ENCODE measurements around the gene GTF2H4. TPM values are rescaled to one million over a fixed set of nuclear protein-coding genes. Genes with fewer than 3 reads are reported as not detected.

Gene GTF2H4
- total and polyA plus RNA-seq, 4 donors, result 6.2 to 15.8 (median 12.3) TPM

DNA sequence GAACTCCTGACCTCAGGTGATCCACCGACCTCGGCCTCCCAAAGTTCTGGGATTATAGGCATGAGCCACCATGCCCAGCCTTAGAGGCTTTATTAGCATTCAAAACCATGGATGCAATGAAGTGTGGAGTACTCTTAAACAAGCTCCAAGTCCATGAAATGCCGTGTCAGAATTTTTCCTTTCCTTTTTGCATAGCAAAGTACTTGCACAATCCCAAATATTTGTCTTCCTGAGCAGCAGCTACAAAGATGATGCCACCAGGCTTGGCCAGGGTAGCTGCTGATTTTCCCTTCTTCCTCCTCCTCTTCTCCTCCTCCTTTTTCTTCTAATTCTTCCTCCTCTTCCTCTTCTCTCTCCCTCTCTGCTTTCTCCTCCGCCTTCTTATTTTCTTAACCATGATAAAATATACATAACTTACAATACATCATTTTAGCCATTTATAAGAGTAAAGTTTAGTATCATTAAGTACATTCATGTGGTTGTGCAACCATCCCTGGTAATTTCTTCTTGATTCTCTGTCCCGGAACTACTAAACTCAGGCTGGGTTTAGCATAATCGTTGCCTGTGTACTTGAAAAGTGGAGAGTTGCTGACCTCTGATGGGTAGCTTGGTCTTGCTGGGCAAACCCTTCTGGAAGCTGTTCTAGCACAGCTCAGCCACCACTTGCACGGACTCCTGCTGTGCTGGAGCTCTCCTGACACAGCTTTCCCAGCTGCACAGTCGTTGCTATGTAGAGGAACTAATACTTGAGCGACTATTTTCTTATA is 53.1 kb downstream of the GTF2H4 start:
- no peak for DNase-seq (ENCODE audit: low spot score)
- H3K9me3 ChIP-seq (ENCODE audit: control insufficient read depth in 4 of 4, low read length in 3 of 4), result no peaks in the 10 kb centered on the region
- no peak overlapping the region for H3K27ac ChIP-seq (ENCODE audit: low read depth in 1 of 2, low read length in 2 of 2)
- 52% methylated on average over 9 of the region's 9 CpGs for WGBS
- no peak overlapping the region for H3K9ac ChIP-seq (ENCODE audit: low read depth in 1 of 2, low read length in 2 of 2)
- no peaks in the 10 kb centered on the region for H3K36me3 ChIP-seq (ENCODE audit: control insufficient read depth in 4 of 4, insufficient read depth in 3 of 4, low read depth in 1 of 4, low read length in 3 of 4)
- H3K4me3 ChIP-seq (ENCODE audit: low read depth in 1 of 3, low read length in 3 of 3), result no peak overlapping the region
- peaks cover 0 to 6% (median under 1%) of the 10 kb centered on the region in 4 donors for H3K27me3 ChIP-seq (ENCODE audit: control insufficient read depth in 4 of 4, insufficient read depth in 4 of 4, low read length in 3 of 4)
- no peaks in the 10 kb centered on the region for H3K4me1 ChIP-seq (ENCODE audit: control insufficient read depth in 4 of 4, insufficient read depth in 4 of 4, low read length in 3 of 4)
- TF ChIP-seq EGR1 (IDR thresholded peaks at IDR 0.05; ENCODE audit: low read depth in 2 of 2) (no peak), HNF4A (conservative IDR thresholded peaks at IDR 0.05) (no peak), FOXA2 (IDR thresholded peaks at IDR 0.05) (no peak), RXRA (IDR thresholded peaks at IDR 0.05) (peak in 1 of 2 donors; percentile 7), NR2F2 (IDR thresholded peaks at IDR 0.05) (no peak)

DNA sequence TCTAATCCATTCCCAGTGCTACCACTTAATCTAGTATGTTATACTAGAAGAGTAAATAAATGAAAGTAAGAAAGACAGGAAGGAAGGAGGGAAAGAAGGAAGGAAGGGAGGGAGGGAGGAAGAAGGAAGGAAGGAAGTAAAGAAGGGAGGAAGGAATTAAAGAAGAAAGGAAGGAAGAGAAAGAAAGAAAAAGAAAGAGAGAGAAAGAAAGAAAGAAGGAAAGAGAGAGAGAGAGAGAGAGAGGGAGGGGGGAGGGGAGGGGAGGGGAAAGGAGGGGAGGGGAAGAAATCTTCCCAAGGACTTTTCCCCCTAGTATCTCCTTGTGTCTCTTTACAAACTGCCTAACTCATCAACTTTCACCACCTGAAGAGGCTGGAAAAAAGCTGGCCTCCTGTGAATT is 54.7 kb downstream of the GTF2H4 start:
- TF ChIP-seq, protein P1, sequence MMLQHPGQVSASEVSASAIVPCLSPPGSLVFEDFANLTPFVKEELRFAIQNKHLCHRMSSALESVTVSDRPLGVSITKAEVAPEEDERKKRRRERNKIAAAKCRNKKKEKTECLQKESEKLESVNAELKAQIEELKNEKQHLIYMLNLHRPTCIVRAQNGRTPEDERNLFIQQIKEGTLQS (IDR thresholded peaks at IDR 0.05), result no peak
- no peak for TF ChIP-seq RXRA (IDR thresholded peaks at IDR 0.05)
- TF ChIP-seq HNF4G (IDR thresholded peaks at IDR 0.05), result no peak
- TF ChIP-seq, protein P2, sequence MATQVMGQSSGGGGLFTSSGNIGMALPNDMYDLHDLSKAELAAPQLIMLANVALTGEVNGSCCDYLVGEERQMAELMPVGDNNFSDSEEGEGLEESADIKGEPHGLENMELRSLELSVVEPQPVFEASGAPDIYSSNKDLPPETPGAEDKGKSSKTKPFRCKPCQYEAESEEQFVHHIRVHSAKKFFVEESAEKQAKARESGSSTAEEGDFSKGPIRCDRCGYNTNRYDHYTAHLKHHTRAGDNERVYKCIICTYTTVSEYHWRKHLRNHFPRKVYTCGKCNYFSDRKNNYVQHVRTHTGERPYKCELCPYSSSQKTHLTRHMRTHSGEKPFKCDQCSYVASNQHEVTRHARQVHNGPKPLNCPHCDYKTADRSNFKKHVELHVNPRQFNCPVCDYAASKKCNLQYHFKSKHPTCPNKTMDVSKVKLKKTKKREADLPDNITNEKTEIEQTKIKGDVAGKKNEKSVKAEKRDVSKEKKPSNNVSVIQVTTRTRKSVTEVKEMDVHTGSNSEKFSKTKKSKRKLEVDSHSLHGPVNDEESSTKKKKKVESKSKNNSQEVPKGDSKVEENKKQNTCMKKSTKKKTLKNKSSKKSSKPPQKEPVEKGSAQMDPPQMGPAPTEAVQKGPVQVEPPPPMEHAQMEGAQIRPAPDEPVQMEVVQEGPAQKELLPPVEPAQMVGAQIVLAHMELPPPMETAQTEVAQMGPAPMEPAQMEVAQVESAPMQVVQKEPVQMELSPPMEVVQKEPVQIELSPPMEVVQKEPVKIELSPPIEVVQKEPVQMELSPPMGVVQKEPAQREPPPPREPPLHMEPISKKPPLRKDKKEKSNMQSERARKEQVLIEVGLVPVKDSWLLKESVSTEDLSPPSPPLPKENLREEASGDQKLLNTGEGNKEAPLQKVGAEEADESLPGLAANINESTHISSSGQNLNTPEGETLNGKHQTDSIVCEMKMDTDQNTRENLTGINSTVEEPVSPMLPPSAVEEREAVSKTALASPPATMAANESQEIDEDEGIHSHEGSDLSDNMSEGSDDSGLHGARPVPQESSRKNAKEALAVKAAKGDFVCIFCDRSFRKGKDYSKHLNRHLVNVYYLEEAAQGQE (IDR thresholded peaks at IDR 0.05), result no peak
- no peak for TF ChIP-seq TAF1 (conservative IDR thresholded peaks at IDR 0.05)
- no peak for TF ChIP-seq JUND (IDR thresholded peaks at IDR 0.05)
- no peak for TF ChIP-seq GABPA (IDR thresholded peaks at IDR 0.05 in 1 of 2, conservative IDR thresholded peaks at IDR 0.05 in 1 of 2)
- TF ChIP-seq, protein P3, sequence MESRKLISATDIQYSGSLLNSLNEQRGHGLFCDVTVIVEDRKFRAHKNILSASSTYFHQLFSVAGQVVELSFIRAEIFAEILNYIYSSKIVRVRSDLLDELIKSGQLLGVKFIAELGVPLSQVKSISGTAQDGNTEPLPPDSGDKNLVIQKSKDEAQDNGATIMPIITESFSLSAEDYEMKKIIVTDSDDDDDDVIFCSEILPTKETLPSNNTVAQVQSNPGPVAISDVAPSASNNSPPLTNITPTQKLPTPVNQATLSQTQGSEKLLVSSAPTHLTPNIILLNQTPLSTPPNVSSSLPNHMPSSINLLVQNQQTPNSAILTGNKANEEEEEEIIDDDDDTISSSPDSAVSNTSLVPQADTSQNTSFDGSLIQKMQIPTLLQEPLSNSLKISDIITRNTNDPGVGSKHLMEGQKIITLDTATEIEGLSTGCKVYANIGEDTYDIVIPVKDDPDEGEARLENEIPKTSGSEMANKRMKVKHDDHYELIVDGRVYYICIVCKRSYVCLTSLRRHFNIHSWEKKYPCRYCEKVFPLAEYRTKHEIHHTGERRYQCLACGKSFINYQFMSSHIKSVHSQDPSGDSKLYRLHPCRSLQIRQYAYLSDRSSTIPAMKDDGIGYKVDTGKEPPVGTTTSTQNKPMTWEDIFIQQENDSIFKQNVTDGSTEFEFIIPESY (IDR thresholded peaks at IDR 0.05), result no peak
- no peak for TF ChIP-seq RAD21 (IDR thresholded peaks at IDR 0.05)
- TF ChIP-seq, protein P4, sequence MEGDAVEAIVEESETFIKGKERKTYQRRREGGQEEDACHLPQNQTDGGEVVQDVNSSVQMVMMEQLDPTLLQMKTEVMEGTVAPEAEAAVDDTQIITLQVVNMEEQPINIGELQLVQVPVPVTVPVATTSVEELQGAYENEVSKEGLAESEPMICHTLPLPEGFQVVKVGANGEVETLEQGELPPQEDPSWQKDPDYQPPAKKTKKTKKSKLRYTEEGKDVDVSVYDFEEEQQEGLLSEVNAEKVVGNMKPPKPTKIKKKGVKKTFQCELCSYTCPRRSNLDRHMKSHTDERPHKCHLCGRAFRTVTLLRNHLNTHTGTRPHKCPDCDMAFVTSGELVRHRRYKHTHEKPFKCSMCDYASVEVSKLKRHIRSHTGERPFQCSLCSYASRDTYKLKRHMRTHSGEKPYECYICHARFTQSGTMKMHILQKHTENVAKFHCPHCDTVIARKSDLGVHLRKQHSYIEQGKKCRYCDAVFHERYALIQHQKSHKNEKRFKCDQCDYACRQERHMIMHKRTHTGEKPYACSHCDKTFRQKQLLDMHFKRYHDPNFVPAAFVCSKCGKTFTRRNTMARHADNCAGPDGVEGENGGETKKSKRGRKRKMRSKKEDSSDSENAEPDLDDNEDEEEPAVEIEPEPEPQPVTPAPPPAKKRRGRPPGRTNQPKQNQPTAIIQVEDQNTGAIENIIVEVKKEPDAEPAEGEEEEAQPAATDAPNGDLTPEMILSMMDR (IDR thresholded peaks at IDR 0.05; ENCODE audit: low read depth, low read length, missing input control), result no peak
- no peak for TF ChIP-seq EGR1 (IDR thresholded peaks at IDR 0.05; ENCODE audit: low read depth in 2 of 2)
- TF ChIP-seq FOXA1 (IDR thresholded peaks at IDR 0.05), result no peak
- TF ChIP-seq YY1 (IDR thresholded peaks at IDR 0.05), result no peak
- TF ChIP-seq FOXA2 (IDR thresholded peaks at IDR 0.05), result no peak
- Histone ChIP-seq H3K9me3 (ENCODE audit: control insufficient read depth in 4 of 4, low read length in 3 of 4) (no peaks in the 10 kb centered on the region), H3K4me3 (ENCODE audit: low read depth in 1 of 3, low read length in 3 of 3) (no peak overlapping the region), H3K9ac (ENCODE audit: low read depth in 1 of 2, low read length in 2 of 2) (no peak overlapping the region), H3K27me3 (ENCODE audit: control insufficient read depth in 4 of 4, insufficient read depth in 4 of 4, low read length in 3 of 4) (no peaks in the 10 kb centered on the region), H3K4me1 (ENCODE audit: control insufficient read depth in 4 of 4, insufficient read depth in 4 of 4, low read length in 3 of 4) (no peaks in the 10 kb centered on the region), H3K36me3 (ENCODE audit: control insufficient read depth in 4 of 4, insufficient read depth in 3 of 4, low read depth in 1 of 4, low read length in 3 of 4) (no peaks in the 10 kb centered on the region), H3K27ac (ENCODE audit: low read depth in 1 of 2, low read length in 2 of 2) (no peak overlapping the region)
- DNase-seq (ENCODE audit: low spot score), result no peak
